SHP77 (cell line): ENCODE results near the gene MELK.

ENCODE experiments used
- DNase-seq, 2 experiments: peaks; one replicate each; lab custom pipeline; 2025; lab: John Stamatoyannopoulos, UW

The MELK gene

DNA sequence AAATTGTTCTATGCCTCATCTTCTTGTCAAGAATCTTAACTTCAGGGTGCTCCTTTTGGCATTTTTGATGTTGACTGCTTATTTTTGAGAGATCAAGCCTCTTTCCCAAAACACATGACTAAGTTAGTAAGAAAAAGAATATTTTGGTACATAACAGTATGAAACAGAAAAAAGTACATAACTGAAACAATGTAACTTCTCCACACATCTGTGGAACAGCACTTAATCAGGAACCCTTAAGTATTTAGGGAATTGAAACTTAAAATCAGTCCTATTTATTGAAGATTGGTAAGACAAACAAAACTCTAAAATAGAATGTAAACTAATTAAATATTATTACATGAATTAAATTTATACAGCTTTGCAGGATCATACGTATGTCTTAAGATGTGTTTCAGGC, 103.4 kb downstream of the MELK start:
- no peak for DNase-seq

DNA sequence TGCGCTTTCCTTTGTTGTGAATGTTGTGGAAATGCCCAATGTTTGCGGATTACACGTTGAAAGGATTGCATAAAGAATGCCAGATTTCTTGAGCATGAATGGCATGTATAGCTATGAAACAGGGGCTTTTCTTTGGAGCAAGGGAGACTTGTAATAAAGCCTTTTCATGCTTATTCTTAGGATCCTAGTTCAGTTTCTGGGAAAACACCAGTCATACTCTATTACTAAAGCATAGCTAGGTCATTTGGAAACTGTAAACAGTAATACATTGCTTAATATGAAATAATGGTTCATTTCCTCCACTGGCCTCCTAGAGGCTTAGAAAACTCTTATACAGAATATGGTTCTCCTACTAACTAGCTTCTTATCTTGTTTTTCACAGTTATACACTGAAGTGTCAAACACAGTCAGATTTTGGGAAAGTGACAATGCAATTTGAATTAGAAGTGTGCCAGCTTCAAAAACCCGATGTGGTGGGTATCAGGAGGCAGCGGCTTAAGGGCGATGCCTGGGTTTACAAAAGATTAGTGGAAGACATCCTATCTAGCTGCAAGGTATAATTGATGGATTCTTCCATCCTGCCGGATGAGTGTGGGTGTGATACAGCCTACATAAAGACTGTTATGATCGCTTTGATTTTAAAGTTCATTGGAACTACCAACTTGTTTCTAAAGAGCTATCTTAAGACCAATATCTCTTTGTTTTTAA, 104.2 kb downstream of the MELK start:
- DNase-seq: no peak

DNA sequence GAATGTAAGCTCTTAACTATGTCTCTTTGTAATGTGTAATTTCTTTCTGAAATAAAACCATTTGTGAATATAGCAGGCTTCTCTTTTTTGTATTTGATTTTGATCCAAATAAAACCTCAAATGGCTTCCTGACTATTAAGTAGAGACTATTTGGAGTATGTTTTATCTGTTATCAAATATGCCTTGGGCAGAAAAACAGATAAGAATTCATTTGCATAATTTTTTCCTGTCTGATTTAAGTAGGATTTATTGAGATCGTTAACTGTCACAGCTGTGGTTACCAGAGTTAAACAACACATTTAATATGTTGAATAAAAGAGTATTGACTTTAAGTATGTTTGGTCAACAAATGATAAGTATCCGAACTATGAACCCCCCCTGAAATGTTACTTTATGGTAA, 104.9 kb downstream of the MELK start:
- DNase-seq: no peak

DNA sequence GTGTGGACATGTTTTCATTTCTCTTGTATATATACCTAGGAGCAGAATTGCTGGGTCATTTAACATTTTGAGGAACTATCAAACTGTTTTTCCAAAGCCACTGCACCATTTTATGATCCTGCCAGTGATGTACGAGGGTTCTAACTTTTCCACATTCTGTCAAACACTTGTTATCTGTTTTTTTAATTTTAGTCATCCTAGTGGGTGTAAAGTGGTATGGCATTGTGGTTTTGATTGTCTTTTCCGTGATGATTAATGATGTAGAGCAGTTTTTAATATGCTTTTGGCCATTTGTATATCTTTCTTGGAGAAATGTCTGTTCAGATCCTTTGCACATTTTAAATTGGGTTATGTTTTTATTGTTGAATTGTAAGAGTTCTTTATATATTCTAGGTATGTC, 107.0 kb downstream of the MELK start:
- no peak for DNase-seq

DNA sequence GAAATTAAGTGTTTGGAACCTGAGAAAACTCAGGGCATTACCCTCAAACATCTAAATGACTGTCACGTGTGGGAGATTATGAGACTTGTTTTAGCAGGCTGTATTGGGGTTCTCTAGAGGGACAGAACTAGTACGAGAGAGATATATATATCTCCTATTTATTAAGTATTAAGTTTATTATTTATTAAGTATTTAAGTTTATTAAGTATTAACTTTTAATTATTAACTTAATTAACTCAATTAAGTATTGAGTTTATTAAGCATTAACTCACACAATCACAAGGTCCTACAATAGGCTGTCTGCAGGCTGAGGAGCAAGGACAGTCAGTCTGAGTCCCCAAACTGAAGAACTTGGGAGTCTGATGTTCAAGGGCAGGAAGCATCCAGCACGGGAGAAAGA, 113.8 kb downstream of the MELK start:
- no peak for DNase-seq

DNA sequence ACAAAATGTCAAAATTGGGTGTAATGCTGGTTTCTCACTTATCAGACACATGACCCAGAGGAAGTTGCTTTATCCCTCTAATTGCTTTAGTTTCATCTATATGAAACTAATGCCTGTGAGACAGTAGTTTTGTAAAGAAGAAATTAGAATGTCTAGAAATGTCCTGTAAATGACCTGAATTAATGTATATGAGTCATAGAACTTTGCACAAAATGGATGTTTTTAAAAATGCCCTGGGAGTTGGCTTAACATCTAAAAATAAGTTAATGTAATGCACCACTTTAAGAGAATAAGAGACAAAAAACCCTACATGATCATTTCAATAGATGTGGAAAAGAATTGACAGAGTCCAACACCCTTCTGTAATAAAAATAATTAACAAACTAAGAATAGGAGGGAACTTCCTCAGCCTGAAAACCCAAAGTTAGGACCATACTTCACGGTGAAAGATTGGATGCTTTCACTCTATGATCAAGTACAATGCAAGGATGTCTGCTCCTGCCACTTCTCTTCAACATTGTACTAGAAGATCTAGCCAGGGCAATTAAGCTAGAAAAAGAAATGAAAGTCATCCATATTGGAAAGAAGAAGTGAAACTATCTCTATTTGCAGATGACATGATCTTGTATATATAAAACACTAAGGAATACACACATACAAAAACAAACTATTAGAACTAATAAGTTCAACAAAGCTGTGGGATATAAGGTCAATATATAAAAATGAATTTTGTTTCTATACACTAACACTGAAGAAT, 117.9 kb downstream of the MELK start:
- DNase-seq: no peak

DNA sequence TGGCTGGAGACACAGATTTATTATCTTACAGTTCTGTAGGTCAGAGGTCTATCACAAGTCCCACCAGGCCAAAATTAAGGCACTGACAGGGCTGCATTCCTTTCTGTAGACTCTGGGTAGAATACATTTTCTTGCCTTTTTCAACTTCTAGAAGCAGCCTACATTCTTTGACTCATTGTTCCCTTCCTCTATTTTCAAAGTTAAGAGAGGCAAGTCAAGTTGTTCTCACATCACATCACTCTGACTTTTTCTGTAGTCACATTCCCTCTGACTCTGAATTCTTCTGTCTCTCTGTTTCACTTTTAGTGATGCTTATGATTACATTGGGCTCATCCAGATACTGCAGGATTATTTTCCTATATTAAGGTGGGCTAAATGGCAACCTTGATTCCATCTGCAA, 119.0 kb downstream of the MELK start:
- DNase-seq: no peak

DNA sequence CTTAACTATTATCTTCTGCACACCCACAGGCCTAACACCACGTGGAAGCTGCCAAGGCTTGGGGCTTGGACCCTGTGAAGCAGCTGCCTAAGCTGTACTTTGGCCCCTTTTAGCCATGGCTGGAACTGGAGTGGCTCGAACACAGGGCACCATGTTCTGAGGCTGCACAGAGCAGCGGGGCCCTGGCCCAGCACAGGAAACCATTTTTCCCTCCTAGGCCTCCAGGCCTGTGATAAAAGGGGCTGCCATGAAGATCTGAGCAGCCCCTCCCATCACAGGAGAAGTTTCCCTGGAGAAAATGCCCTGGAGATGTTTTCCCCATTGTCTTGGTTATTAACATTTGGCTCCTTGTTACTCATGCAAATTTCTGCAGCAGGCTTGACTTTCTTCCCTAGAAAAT, 126.3 kb downstream of the MELK start:
- DNase-seq: no peak

DNA sequence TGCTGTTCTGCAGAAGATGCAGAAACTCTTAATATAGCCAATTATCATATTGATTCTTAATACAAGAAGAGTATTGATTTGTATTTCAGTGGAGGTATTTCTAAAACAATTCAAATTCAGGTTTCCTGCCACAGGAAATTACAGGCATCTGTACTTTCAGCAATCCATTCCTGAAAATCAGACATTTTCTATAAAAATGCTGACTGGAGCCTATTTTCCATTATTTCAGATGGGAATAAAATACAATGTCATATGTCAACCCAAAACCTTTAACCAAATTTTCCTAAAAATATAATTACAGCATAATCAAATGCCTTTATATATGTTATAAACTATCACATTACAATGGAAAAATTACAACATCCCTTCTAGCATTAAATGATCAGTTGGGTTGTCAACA, 131.5 kb downstream of the MELK start:
- DNase-seq: no peak

DNA sequence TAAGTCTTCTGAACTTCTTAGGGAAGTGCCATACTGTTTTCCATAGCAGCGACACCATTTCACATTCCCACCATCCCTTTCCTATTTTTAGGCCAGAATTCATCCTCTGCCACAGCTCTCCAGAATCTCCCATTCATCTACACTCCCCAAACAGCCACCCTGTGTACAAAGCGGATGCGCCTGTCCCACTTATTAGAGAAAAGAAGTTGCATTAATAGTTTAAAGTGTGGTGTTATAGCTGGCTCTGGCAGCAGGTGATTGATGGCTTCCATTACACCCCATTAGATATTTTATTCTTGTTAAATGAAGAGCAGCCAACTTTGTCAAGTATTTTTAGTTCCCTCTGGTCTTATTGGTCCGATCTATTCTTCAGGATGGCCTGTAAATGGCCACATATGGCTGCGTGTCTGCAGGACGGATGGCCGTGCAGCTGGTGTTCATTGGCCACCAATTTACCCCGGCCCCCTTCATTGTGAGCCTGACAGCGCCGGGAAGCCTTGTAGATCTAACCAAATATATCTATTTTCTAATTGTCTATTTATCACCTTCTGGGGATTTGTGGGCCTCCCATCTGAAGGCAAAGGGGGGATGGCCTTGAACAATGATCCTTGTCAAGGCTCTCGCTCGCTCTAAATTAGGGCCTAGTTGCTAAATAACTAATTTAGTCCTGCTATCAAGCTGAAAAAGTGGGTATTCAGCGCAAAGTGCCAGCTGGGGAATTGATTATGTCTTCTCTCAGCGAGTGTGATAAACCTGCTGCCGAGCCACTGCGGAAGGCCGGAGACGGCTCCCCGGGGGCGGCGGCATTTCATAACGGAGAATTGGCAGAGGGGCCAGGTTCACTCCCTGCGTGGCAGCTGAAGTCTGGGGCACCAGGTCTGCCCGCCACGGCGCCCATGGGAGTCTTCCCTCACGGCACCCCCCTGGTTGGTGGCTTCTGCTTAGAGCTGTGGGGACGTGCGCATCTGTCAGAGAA, 141.1 kb downstream of the MELK start:
- DNase-seq: no peak

DNA sequence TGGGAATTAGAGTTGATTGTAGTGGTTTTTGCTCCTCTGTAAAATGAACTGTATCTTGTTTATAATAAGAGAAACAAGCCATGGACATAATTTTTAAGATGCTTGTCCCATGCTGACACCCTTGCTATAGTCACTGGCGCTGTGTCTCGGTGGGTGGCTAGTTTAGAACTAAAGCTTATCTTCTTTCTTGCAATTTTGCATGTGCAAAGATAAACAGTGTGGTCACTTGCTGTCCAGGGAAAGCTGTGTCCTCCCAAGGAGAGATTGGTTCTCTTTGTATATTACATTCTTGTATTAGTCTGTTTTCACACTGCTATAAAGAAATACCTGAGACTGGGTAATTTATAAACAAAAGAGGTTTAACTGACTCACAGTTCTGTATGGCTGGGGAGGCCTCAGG, 143.8 kb downstream of the MELK start:
- no peak for DNase-seq

DNA sequence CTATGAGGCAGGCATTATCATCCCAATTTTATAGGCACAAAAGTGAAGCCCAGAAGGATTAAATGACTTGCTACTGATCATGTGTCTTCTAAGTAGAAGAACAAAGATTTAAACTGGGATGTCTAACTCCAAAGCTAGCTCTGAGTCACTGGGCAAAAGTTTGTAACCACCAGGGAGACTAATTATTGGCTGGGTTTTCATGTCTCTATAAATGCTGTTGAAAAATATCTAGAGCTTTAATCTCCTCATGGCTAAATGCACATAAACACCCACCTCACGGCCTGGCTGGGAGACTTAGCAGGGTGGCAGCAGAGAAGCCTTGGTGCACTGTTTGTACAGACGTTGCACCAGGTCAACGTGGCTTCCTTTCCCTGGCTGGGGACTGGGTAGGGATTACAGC, 144.6 kb downstream of the MELK start:
- DNase-seq: no peak

DNA sequence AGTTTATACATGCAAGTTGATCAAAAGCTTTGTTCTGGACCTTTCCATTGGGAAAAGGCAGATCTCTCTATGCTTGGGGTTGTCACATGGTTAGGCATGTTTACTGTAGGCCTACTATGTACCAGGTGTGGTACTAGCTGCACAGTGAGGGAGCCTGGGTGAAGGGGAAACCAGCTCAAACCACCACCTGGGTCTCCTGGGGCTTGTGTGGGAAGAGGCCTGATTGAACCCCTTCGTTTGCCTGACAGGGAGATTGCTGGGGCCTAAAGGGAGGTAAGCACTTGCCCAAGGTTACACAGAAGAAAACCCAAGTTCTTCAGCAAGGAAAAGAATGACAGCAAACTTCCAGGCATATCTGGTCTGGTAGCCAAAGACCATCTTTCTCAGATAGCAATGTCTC, 145.9 kb downstream of the MELK start:
- DNase-seq: no peak

DNA sequence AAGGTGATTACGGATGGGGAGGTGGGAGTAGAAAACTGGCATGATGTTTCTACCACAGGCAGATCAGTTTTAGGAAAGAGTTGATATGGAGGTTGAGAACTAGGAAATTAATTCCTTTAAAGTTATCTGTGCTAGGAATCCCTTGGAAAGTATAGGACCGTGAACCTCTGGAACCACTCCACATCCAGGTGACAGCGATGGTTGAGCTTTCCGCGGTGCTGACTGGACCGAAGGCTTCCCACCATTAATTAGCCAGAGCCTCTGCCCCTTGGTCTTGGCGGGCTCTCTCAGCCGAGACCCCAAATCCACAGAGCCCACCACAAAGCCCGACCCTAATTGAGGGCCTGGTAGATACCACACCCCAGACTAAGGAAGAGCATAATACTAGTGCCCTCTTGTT, 147.3 kb downstream of the MELK start:
- DNase-seq: no peak

DNA sequence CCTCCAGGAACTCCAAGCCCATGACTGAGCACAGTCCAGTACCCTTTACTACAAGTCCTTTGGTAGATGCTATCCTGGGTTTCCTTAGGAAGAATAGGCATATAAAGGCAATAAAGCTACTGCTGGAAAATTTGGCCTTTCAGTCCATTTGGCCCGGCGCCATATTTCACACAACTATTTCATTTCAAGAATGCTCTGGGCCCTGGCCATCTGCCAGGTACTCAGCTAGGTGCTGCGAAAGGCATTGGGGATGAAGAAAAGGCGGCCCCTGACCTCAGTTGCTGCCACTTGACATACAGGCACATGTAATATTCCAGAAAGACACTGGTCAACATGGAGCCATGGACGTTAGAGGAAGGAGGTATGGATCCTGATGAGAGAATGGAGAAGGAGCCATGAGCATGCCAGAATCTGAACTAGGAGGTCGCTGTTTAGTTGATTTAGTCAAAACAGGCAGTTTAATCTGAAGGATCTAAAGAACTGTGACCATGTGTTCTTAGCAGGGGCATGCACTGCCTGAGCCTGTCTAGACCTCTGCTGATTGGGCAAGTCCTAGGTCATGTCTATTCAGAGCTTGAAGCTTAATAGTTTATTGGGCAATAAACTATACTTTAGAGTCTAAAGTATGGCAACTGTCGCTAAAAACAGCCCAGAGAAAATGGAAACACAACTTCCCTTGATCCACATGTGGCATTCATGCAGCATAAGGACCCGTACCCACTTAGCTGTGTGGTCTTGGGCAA, 149.3 kb downstream of the MELK start:
- no peak for DNase-seq

DNA sequence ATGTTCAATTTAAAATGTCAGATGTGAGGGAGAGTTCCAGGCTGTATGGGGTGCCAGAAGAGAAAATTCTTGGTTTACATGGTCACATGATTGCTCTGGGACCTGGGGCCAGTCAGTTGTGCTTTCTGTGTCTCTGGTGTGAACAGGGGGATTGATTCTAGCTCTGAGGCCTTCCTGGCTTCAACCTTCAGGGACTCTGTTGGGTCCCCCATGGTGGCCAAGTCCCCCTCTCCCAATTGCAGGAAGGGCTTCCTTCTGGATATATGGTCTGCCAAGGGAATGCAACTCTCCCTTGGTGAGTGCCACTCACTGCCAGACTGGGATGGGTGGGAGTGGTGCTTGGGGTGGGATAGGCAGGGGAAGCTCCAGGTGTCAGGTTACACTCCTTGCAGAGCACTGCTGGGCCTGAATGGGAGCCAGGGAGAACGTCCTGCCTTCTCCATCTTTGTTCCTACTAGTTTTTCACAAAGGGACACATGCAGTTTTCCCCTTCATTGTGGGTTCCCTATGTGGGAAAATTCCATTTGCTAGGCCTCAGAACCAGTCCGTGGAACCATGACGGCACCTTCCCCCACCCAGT, 153.2 kb downstream of the MELK start:
- no peak for DNase-seq
